Esophagus squamous epithelium (tissue), 5 donors: Measurements from ENCODE around the gene PDZRN4. TPM values are rescaled to one million over a fixed set of nuclear protein-coding genes. Genes with fewer than 3 reads are reported as not detected.

ENCODE experiments used
- DNase-seq: peaks from one replicate; lab custom pipeline; 2025; lab: John Stamatoyannopoulos, UW
- H3K27ac ChIP-seq, 4 donors: fragments of 200-600 bp; sonication (generic); one replicate each; pipeline ENCODE4 v1.5.1; 2016 to 2019; ENCODE audit warnings: mild to moderate bottlenecking in 1 of 4
- H3K27me3 ChIP-seq, 4 donors: fragments of 200-600 bp; sonication (generic); 1 replicate in 3 of 4; 2 replicates in 1 of 4; pipeline versions ENCODE4 v1.5.1 to v1.6.0; 2017 to 2021; ENCODE audit warnings: antibody characterized with exemption in 1 of 4
- H3K36me3 ChIP-seq, 3 donors: fragments of 200-600 bp; sonication (generic); one replicate each; pipeline ENCODE4 v1.5.1; 2016 to 2019
- H3K4me1 ChIP-seq, 3 donors: fragments of 200-600 bp; sonication (generic); one replicate each; pipeline ENCODE4 v1.5.1; 2017 to 2019
- H3K4me3 ChIP-seq, 4 donors: fragments of 200-600 bp; sonication (generic); 1 replicate in 3 of 4; 2 replicates in 1 of 4; pipeline ENCODE4 v1.5.1; 2016 to 2019; ENCODE audit warnings: mild to moderate bottlenecking in 2 of 4, moderate library complexity in 1 of 4
- H3K9me3 ChIP-seq, 3 donors: fragments of 200-600 bp; sonication (generic); one replicate each; pipeline ENCODE4 v1.5.1; 2016 to 2019
- POLR2A ChIP-seq, 4 donors: fragments of 450-650 bp; IDR thresholded peaks; one replicate each; pipeline ENCODE4 v1.6.1; 2017; ENCODE audit warnings: antibody characterized with exemption in 4 of 4, mild to moderate bottlenecking in 4 of 4, moderate library complexity in 3 of 4
- WGBS, 2 donors: methylation state at CpG; one replicate each; pipeline ENCODE4 v1.1.5; 2018; 5-methylcytosine and 5-hydroxymethylcytosine counted together
- intact Hi-C: fragments of 100-400 bp; cut with DNase I; formaldehyde crosslinking; loops from one replicate; pipeline ENCODE4 v1.15.0; 2022
- total RNA-seq, 4 donors: library from RNA; depleted of rRNA; stranded (reverse); fragments of >200 nt; gene quantifications; one replicate each; pipeline ENCODE4 v1.1.0, GENCODE V29; 2016
- TF ChIP-seq, protein P1 (sequence below), 6 experiments: fragments of 450-650 bp in 4 of 6; fragments of 200-600 bp in 2 of 6; sonication (generic) in 2 of 6; IDR thresholded peaks; one replicate each; pipeline ENCODE4 v1.5.1; 2016 to 2019; ENCODE audit warnings: antibody characterized with exemption in 6 of 6, mild to moderate bottlenecking in 4 of 6, moderate library complexity in 4 of 6
- donor health status: DM: yes; HTN: yes; CAD: no.

Gene PDZRN4
- total RNA-seq, 4 donors from 2014 or later, result 0.31 to 22.5 (median 2.1) TPM

DNA sequence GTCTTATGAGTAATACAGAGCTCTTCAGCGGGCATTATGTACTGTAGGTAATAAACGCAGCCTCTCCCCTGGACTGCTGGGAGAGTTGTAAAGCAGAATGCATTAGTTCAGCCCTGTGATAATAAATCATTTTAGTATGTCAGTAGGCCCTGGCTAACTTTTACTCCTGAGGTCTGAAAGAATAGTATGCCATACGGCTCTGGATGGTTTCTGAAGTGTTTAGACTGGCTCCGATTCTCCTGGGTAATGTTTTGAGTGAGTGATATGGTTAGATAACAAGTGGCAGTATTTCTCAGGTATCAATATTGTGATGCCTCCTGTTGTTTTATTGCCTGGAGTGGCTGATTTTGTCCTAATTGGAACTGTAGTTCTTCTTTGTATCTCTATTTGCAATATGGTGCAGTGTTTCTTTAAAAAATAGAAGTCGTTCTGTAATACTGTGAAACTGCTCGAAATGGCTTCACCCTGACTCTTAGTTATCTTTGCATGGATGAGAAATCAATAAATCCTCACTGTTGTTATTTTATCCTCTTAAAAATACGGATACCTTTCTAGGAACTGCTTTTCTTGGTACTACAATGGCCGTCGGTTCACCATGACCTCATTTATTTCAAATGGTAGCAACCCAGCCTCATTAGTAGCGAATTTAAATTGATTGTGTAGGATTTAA is 100.2 kb downstream of the PDZRN4 start:
- no peak overlapping the region for H3K4me3 ChIP-seq
- H3K9me3 ChIP-seq, result no peaks in the 10 kb centered on the region
- intact Hi-C loops, result no loop called here
- H3K36me3 ChIP-seq, result no peaks in the 10 kb centered on the region
- 72 to 74% methylated on average over 10 of the region's 10 CpGs for WGBS, 2 donors
- TF ChIP-seq POLR2A (IDR thresholded peaks at IDR 0.05), result no peak
- TF ChIP-seq, protein P1, sequence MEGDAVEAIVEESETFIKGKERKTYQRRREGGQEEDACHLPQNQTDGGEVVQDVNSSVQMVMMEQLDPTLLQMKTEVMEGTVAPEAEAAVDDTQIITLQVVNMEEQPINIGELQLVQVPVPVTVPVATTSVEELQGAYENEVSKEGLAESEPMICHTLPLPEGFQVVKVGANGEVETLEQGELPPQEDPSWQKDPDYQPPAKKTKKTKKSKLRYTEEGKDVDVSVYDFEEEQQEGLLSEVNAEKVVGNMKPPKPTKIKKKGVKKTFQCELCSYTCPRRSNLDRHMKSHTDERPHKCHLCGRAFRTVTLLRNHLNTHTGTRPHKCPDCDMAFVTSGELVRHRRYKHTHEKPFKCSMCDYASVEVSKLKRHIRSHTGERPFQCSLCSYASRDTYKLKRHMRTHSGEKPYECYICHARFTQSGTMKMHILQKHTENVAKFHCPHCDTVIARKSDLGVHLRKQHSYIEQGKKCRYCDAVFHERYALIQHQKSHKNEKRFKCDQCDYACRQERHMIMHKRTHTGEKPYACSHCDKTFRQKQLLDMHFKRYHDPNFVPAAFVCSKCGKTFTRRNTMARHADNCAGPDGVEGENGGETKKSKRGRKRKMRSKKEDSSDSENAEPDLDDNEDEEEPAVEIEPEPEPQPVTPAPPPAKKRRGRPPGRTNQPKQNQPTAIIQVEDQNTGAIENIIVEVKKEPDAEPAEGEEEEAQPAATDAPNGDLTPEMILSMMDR (IDR thresholded peaks at IDR 0.05), result no peak
- peaks cover 0 to 10% (median 0%) of the 10 kb centered on the region in 3 donors for H3K4me1 ChIP-seq
- no peaks in the 10 kb centered on the region for H3K27me3 ChIP-seq
- no peak for DNase-seq
- no peak overlapping the region for H3K27ac ChIP-seq

DNA sequence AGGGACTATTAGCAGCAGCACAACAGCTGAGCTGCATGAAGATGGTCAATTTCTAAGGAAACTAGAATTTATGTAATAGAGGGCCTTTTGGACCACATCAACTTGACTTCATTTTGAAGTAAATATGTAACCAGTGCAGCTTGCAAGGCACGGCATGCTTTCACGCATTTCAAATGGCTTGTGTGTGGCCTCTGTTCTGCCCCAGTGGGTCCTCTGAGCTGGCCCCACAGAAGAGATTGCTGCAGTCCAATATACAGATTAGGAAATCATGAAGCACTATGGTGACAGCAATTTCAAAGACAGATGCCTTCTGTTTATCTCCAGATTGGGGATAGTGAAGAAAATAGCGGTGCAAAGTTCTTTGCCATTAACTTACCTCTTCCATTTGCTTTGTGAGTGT is 101.4 kb downstream of the PDZRN4 start:
- no peak overlapping the region for H3K27ac ChIP-seq
- intact Hi-C loops, result no loop called here

DNA sequence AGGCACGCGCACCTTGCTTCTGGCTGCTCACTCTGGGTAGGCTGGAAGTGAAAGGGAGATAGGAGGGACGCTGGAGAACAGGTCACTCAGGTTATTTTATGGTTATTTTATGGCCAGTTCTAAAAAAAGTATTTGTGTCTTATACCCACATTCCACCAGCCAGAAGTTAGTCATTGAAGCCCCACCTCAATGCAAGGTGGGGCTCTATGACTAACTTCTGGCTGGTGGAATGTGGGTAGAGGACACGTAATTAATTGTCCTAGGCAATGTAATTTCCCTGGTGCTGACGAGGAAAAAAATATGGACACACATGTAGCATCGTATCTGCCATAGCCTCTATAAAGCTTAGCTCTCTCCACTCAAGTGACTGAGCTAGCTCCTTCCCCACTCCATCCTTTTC is 104.9 kb downstream of the PDZRN4 start:
- Histone ChIP-seq H3K4me3 (no peak overlapping the region), H3K4me1 (peaks cover 0 to 10% (median 0%) of the 10 kb centered on the region in 3 donors), H3K27me3 (no peaks in the 10 kb centered on the region), H3K36me3 (no peaks in the 10 kb centered on the region), H3K9me3 (no peaks in the 10 kb centered on the region), H3K27ac (no peak overlapping the region)
- DNase-seq, result no peak
- intact Hi-C loops, result no loop called here
- TF ChIP-seq, protein P1 (IDR thresholded peaks at IDR 0.05), result no peak
- TF ChIP-seq POLR2A (IDR thresholded peaks at IDR 0.05), result no peak
- 60 to 67% methylated on average over 6 of the region's 6 CpGs for WGBS, 2 donors

More for the DNA sequence above, 101.4 kb downstream of the PDZRN4 start:
- peaks cover 0 to 10% (median 0%) of the 10 kb centered on the region in 3 donors for H3K4me1 ChIP-seq
- no peak for TF ChIP-seq POLR2A (IDR thresholded peaks at IDR 0.05)
- TF ChIP-seq, protein P1 (IDR thresholded peaks at IDR 0.05), result no peak
- H3K27me3 ChIP-seq, result no peaks in the 10 kb centered on the region
- no peak for DNase-seq
- H3K36me3 ChIP-seq, result no peaks in the 10 kb centered on the region
- H3K9me3 ChIP-seq, result no peaks in the 10 kb centered on the region
- H3K4me3 ChIP-seq, result no peak overlapping the region
- 85 to 90% methylated on average over 2 to 3 of the region's 3 CpGs for WGBS, 2 donors

DNA sequence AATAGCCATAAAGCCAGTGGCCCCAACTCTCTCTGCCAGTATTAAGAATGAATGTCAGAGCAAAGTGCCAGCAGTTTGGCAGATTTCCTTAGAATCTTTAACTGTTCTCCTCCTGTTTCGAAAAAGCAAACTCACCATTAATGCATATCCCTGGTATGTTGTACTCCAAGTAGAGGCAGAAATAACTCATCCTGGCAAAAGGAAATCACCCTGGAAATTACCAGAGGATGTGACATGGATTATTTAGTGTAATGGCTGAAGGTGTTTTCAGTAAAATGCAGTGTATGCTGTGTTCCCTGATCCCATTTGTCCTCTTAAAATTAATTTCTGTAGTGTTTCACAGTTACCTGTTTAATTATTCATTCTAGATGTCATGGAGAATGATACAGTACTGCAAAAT is 105.3 kb downstream of the PDZRN4 start:
- no peak for TF ChIP-seq POLR2A (IDR thresholded peaks at IDR 0.05)
- TF ChIP-seq, protein P1 (IDR thresholded peaks at IDR 0.05), result no peak
- intact Hi-C loops, result no loop called here

DNA sequence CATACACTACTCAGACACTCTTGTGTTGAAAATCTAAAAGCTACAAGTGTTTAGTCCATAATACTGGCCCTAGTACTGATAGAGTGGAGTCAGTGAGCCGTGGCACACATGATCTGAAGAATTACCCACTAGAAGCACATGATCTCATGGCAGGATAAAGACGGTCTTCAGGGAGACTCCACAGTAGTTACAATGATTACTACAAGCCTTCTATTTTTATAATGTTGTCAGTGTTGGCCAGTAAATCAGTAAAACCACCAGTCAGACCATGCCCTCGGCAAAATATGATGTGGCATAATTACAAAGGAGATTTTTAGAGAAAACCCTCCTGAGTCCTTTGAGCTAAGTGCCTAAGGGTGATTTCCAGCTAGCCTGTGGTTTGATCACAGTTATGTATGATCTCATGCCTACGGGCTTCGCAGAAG is 114.9 kb downstream of the PDZRN4 start:
- WGBS, 2 donors, result 81% methylated on average over 5 of the region's 5 CpGs
- Histone ChIP-seq H3K4me1 (no peaks in the 10 kb centered on the region), H3K27me3 (no peaks in the 10 kb centered on the region), H3K36me3 (no peaks in the 10 kb centered on the region), H3K27ac (no peak overlapping the region), H3K4me3 (no peak overlapping the region), H3K9me3 (no peaks in the 10 kb centered on the region)
- no peak for TF ChIP-seq POLR2A (IDR thresholded peaks at IDR 0.05)
- TF ChIP-seq, protein P1 (IDR thresholded peaks at IDR 0.05), result no peak
- intact Hi-C loops, result no loop called here
- DNase-seq, result no peak

More for the DNA sequence above, 105.3 kb downstream of the PDZRN4 start:
- Histone ChIP-seq H3K27ac (no peak overlapping the region), H3K27me3 (no peaks in the 10 kb centered on the region), H3K4me3 (no peak overlapping the region), H3K36me3 (no peaks in the 10 kb centered on the region), H3K4me1 (peaks cover 0 to 10% (median 0%) of the 10 kb centered on the region in 3 donors), H3K9me3 (no peaks in the 10 kb centered on the region)
- 56 to 57% methylated on average over 1 of the region's 1 CpG for WGBS, 2 donors
- no peak for DNase-seq
